ENCODE data around the gene PLIN5.

DNA sequence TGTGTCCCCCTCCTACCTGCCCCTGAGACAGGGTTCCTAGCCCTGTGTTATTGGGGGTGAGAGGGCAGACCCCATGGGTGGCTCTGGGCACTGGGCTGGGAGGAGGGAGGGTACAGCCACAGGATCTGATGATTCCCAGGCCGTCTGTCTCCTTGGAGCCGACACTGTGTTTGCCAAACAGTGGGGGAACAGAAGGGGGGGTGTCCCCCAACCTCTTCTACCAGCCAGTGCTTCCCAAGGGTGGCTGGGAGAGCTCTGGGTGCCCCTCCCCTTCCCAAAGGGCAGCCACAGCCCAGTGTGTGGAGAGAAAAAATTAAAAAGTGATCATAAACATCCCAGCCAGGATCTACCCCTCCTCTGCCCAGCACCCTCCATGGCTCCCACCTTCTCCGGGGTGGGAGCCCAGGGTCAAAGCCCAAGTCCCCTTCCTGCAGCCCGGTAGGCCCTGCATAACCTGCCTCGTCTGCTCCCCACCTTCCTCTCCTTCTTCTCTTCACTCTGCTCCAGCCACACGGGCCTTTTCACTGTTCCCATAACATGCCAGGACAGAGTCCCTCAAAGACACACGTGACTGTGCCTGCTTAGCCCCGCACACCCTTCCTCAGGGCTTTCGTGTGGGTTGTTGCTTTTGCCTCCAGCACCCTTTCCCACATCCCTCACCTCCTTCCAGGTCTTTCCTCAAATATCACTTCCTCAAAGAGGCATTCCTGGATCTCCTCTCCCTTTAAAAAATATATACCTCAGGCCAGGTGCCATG, 15.3 kb downstream of the PLIN5 start:
- TF ChIP-seq BHLHE40 (IDR thresholded peaks at IDR 0.05; ENCODE audit: borderline replicate concordance) (no peak), CTBP1 (IDR thresholded peaks at IDR 0.05; ENCODE audit: borderline replicate concordance) (no peak), ZNF384 (IDR thresholded peaks at IDR 0.05) (no peak), TARDBP (IDR thresholded peaks at IDR 0.05) (no peak), FOXA1 (IDR thresholded peaks at IDR 0.05) (no peak), L3MBTL2 (conservative IDR thresholded peaks at IDR 0.05) (no peak), NFRKB (IDR thresholded peaks at IDR 0.05) (no peak), SUZ12 (IDR thresholded peaks at IDR 0.05) (no peak), SP1 (IDR thresholded peaks at IDR 0.05) (no peak)

Measured in HEK293T (cell line).